Prostate gland (tissue), 2 donors: ENCODE results near the gene TMC1. TPM values are rescaled to one million over a fixed set of nuclear protein-coding genes. Genes with fewer than 3 reads are reported as not detected.

Experiments
- DNase-seq: peaks from one replicate; pipeline ENCODE4 v3.0.0-alpha.2; 2019; ENCODE audit warnings: low spot score
- H3K27ac ChIP-seq, 2 donors: fragments of 200-600 bp; sonication (generic); 2 replicates each; pipeline ENCODE4 v1.5.1; 2017 to 2019
- H3K27me3 ChIP-seq: fragments of 200-600 bp; sonication (generic); replicated peaks from 2 replicates; pipeline ENCODE4 v1.5.1; 2019; ENCODE audit not compliant: insufficient read depth
- H3K36me3 ChIP-seq, 2 donors: fragments of 200-600 bp; sonication (generic); 1 replicate in 1 of 2; 2 replicates in 1 of 2; pipeline versions ENCODE4 v1.5.1 to v1.8.1; 2017 to 2019
- H3K4me1 ChIP-seq: fragments of 200-600 bp; sonication (generic); replicated peaks from 2 replicates; pipeline ENCODE4 v1.5.1; 2019
- H3K4me3 ChIP-seq, 2 donors: fragments of 200-600 bp; sonication (generic); 2 replicates each; pipeline ENCODE4 v1.5.1; 2017 to 2019
- H3K9me3 ChIP-seq: fragments of 200-600 bp; sonication (generic); 2 replicates; pipeline ENCODE4 v1.5.1; 2017
- POLR2A ChIP-seq: fragments of 450-650 bp; IDR thresholded peaks from one replicate; pipeline ENCODE4 v1.6.1; 2016; ENCODE audit warnings: antibody characterized with exemption, mild to moderate bottlenecking
- POLR2AphosphoS5 ChIP-seq: sonication (generic); formaldehyde crosslinking; IDR thresholded peaks from one replicate; pipeline ENCODE4 v1.6.1; 2017; ENCODE audit warnings: antibody characterized with exemption
- WGBS: methylation state at CpG from one replicate; pipeline ENCODE4 v1.1.5; 2018; 5-methylcytosine and 5-hydroxymethylcytosine counted together
- intact Hi-C: fragments of 100-400 bp; cut with DNase I; formaldehyde crosslinking; loops from one replicate; pipeline ENCODE4 v1.14.2; 2022
- total RNA-seq, 2 donors: library from RNA; depleted of rRNA; stranded (reverse); fragments of >200 nt; gene quantifications; one replicate each; pipeline ENCODE4 v1.1.0, GENCODE V29; 2016
- TF ChIP-seq, protein P1 (sequence below), 4 experiments: fragments of 200-600 bp in 2 of 4; fragments of 450-650 bp in 2 of 4; sonication (generic) in 2 of 4; IDR thresholded peaks; 1 replicate in 3 of 4; 2 replicates in 1 of 4; pipeline ENCODE4 v1.5.1; 2016 to 2019; ENCODE audit warnings: antibody characterized with exemption in 4 of 4, mild to moderate bottlenecking in 2 of 4, moderate library complexity in 2 of 4

The TMC1 gene
- total RNA-seq, 2 donors from 2014 or later: 3.0 to 5.3 TPM

DNA sequence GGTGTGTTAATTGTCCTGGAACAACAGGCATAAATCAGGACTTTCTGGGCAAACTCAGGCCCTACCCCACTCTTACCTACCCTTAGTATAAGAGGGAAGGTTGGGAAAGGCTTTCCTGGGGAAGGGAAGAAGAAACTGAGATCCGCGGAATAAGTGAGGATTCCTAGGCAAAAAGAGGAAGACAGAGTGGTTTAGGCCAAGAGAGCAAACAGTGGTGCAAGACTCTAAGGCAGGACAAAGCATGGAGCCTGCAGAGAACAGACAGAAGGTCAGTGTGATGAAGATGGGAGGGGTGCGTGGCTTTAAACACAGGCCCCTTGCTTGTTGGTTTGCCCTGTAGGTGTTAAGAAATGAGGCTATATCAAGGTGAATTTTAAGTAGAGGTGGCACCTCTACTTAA is 69.4 kb downstream of the TMC1 start:
- H3K36me3 ChIP-seq: no peaks in the 10 kb centered on the region
- no peaks in the 10 kb centered on the region for H3K27me3 ChIP-seq
- no peaks in the 10 kb centered on the region for H3K4me1 ChIP-seq
- TF ChIP-seq, protein P1, sequence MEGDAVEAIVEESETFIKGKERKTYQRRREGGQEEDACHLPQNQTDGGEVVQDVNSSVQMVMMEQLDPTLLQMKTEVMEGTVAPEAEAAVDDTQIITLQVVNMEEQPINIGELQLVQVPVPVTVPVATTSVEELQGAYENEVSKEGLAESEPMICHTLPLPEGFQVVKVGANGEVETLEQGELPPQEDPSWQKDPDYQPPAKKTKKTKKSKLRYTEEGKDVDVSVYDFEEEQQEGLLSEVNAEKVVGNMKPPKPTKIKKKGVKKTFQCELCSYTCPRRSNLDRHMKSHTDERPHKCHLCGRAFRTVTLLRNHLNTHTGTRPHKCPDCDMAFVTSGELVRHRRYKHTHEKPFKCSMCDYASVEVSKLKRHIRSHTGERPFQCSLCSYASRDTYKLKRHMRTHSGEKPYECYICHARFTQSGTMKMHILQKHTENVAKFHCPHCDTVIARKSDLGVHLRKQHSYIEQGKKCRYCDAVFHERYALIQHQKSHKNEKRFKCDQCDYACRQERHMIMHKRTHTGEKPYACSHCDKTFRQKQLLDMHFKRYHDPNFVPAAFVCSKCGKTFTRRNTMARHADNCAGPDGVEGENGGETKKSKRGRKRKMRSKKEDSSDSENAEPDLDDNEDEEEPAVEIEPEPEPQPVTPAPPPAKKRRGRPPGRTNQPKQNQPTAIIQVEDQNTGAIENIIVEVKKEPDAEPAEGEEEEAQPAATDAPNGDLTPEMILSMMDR (IDR thresholded peaks at IDR 0.05): no peak
- TF ChIP-seq POLR2AphosphoS5: no peak
- TF ChIP-seq POLR2A: no peak
- no peak overlapping the region for H3K4me3 ChIP-seq
- intact Hi-C loops: loop anchor here (5.0 kb wide), 1 partner anchor 299 kb away; no protein-coding TSS in a partner anchor
- DNase-seq: no peak
- no peak overlapping the region for H3K27ac ChIP-seq
- WGBS: 92% methylated on average over 3 of the region's 3 CpGs
- no peaks in the 10 kb centered on the region for H3K9me3 ChIP-seq

DNA sequence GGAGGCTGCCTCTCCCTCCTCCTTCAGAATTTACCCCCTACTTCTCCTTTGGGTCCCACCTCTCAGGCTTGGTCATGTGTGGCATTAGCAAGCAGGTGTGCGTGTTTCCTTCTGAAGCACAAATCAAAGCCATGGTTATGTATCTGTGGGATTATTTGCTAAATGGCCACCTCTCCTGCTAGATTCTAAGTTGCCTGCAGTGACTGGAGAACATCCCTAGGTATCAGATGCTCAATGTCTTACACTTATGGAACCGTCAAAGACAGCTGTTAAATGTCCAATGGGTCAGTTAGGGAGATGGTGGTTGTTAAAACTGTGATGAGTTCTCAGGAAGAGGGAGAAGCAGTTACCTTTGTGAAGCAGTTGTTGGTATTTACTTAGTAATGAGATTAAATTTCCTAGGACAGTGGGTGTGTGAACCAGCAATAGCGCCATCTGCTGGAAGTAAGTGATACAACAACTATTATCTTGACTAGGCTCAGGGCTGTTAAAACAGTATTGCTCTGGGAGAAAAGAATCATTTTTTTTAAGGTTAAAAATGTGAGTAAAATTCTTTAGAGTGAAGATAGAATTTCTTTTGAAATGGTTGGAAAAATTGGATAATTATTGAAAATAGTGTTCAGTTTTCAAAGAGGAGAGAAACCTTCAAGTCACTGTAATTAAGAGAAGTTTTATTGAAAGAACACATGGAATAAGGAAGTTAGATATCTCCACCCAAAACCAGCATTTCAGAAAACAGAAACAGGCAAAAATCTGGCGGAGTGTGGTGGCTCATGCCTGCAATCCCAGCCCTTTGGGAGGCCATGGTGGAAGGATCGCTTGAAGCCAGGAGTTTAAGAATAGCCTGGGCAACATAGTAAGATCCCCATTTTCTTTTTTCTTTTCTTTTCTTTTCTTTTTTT is 71.3 kb downstream of the TMC1 start:
- intact Hi-C loops: loop anchor here (2.0 to 5.0 kb wide), 2 partner anchors 232 to 300 kb away; no protein-coding TSS in a partner anchor
- peak; percentile 62 for DNase-seq
- Histone ChIP-seq H3K4me3 (no peak overlapping the region), H3K4me1 (no peaks in the 10 kb centered on the region), H3K36me3 (no peaks in the 10 kb centered on the region), H3K27me3 (no peaks in the 10 kb centered on the region), H3K9me3 (no peaks in the 10 kb centered on the region), H3K27ac (no peak overlapping the region)
- TF ChIP-seq POLR2AphosphoS5: peak; percentile 79
- TF ChIP-seq POLR2A: no peak
- TF ChIP-seq, protein P1 (IDR thresholded peaks at IDR 0.05): peak; percentile 85 to 99 (median 93)
- 49% methylated on average over 5 of the region's 5 CpGs for WGBS

DNA sequence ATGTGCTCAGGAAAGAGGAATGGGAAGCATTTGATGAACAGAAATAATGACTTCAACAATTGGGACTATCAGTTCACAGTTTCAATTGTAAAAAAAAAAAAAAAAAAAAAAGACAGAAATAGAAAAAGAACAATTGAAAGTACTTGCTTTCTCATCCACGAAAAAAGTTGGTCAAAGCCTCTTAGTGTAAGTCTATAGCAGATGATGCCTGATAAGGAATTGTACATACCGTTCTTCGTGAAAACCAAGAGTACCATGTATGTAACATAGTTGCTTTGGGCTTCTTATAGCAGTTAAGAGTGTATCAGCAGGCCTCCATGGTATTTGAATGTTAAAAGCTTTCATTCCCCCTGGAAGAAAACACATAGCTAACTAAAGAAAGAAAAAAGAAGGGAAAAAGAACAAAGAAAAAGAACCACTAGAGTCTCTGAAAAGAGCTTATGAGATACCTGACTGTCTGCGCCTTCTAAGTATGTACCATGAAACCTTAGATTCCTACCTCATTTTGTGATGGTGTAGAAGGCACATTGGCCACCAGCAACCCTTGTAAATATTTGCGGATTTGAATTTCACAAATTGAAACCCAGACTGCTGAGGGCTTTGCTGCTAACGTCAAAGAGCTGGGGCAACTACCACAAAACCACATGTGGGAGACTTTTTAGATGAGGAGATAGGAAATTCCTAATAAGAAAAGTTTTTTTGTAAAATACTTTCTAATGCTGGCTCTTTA is 75.2 kb downstream of the TMC1 start:
- TF ChIP-seq POLR2AphosphoS5 (no peak), POLR2A (no peak)
- TF ChIP-seq, protein P1 (IDR thresholded peaks at IDR 0.05): no peak
- 90% methylated on average over 6 of the region's 6 CpGs for WGBS
- H3K4me3 ChIP-seq: no peak overlapping the region
- H3K27me3 ChIP-seq: no peaks in the 10 kb centered on the region
- intact Hi-C loops: no loop called here
- H3K36me3 ChIP-seq: no peaks in the 10 kb centered on the region
- no peak for DNase-seq
- no peaks in the 10 kb centered on the region for H3K9me3 ChIP-seq
- no peaks in the 10 kb centered on the region for H3K4me1 ChIP-seq
- no peak overlapping the region for H3K27ac ChIP-seq

DNA sequence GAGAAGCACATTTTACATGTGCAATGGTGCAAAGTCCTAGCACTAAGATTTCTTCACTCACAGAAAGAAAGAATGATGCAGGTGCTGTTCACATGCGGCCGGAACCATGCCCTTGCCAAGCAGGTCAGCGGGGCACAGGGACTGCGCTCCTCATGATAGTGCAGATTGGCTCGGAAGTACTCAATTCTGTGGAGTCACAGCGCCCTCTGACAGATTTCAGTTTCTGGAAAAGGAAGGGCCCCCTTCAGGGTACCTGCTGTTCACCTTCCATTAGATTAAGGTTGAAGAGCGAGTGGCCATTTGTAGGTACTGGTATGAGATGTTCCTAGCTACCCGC is 75.7 kb downstream of the TMC1 start:
- no peaks in the 10 kb centered on the region for H3K27me3 ChIP-seq
- 96% methylated on average over 8 of the region's 8 CpGs for WGBS
- TF ChIP-seq, protein P1 (IDR thresholded peaks at IDR 0.05): no peak
- no peak for TF ChIP-seq POLR2AphosphoS5
- H3K9me3 ChIP-seq: no peaks in the 10 kb centered on the region
- no peak overlapping the region for H3K4me3 ChIP-seq
- H3K27ac ChIP-seq: no peak overlapping the region
- DNase-seq: no peak
- no peaks in the 10 kb centered on the region for H3K4me1 ChIP-seq
- no peaks in the 10 kb centered on the region for H3K36me3 ChIP-seq
- intact Hi-C loops: no loop called here
